ENCODE results near the gene PALLD. TPM values are rescaled to one million over a fixed set of nuclear protein-coding genes. Genes with fewer than 3 reads are reported as not detected.

PALLD gene
- total and polyA plus RNA-seq, 2 of the 8 experiments (the other 6 are each of a cell fraction or from before 2014, with no cell fraction given): 10.5 to 25.0 TPM

- TF ChIP-seq CHD7 (IDR thresholded peaks at IDR 0.05; ENCODE audit: insufficient replicate concordance, low read length): no peak
- no peak for TF ChIP-seq SP2 (IDR thresholded peaks at IDR 0.05; ENCODE audit: low read length)
- no peak for TF ChIP-seq POU5F1 (IDR thresholded peaks at IDR 0.05; ENCODE audit: low read depth, low read length)
- no peak for TF ChIP-seq TCF12 (IDR thresholded peaks at IDR 0.05; ENCODE audit: low read depth, low read length)
- no peak for TF ChIP-seq JUN (IDR thresholded peaks at IDR 0.05; ENCODE audit: low read depth, low read length)
- no peak for TF ChIP-seq RBBP5 (IDR thresholded peaks at IDR 0.05; ENCODE audit: borderline replicate concordance, low read depth, low read length)
- no peak for TF ChIP-seq POLR2A (IDR thresholded peaks at IDR 0.05; ENCODE audit: control extremely low read depth in 1 of 2, low read depth in 2 of 2, low read length in 2 of 2)
- no peak for TF ChIP-seq YY1 (IDR thresholded peaks at IDR 0.05; ENCODE audit: low read depth, low read length)
- TF ChIP-seq SAP30 (IDR thresholded peaks at IDR 0.05; ENCODE audit: insufficient read depth, insufficient replicate concordance, low read length): no peak
- no peak for TF ChIP-seq BCL11A (IDR thresholded peaks at IDR 0.05; ENCODE audit: low read depth in 2 of 2, low read length in 2 of 2)
These were observed 40.2 kb downstream of the PALLD start (continued) for GRCh38 chr4:168537086-168537485.

Data from H1 (cell line).